HG03575 (cell line): ENCODE measurements around the gene SPIRE2.
"Not testable (repeated sequence)": the region's sequence is repeated elsewhere in the genome, so short reads cannot be mapped to it uniquely, and the experiment has no call there.

Experiments
- ATAC-seq: cut with Tn5 transposase; IDR thresholded peaks from one replicate; pipeline ENCODE4 v1.9.1; 2021; ENCODE audit not compliant: unreplicated experiment, insufficient number of reproducible peaks, low FRiP score; ENCODE audit errors: extremely low read depth

The SPIRE2 gene

GRCh38 chr16:89907055-89907814 is 79.0 kb downstream of the SPIRE2 start:
- ATAC-seq: no peak

- no peak for ATAC-seq
Observed at GRCh38 chr16:89908236-89908635, 80.0 kb downstream of the SPIRE2 start.

GRCh38 chr16:89909777-89910716 is 81.8 kb downstream of the SPIRE2 start:
- no peak for ATAC-seq

DNA sequence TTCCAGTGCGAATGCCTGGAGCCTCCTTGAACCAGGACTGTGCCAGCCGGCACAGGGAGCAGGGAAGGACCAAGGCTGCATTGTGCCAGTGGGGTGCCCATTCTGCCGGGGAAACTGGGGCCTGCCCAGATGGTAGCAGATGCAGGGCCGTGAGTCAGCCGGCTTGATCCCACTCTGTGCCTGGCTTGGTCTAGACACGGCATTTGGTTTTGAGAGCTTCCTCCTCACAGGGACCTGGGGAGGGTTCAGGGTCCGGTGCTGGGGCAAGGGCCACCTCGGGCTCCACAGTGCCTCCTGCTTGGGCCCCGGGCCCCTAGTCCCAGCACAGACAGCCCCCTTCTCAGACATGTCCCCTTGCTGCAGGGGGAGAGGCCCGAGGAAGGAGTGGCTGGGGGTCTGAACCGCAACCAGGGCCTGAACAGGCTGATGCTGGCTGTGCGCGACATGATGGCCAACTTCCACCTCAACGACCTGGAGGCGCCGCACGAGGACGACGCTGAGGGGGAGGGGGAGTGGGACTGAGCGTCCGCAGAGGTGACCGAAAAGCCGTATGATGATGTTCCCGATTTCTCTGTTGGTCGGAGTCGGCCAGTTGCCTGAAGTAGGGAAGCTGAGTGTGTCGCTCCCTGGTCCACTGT is 82.6 kb downstream of the SPIRE2 start:
- no peak for ATAC-seq

DNA sequence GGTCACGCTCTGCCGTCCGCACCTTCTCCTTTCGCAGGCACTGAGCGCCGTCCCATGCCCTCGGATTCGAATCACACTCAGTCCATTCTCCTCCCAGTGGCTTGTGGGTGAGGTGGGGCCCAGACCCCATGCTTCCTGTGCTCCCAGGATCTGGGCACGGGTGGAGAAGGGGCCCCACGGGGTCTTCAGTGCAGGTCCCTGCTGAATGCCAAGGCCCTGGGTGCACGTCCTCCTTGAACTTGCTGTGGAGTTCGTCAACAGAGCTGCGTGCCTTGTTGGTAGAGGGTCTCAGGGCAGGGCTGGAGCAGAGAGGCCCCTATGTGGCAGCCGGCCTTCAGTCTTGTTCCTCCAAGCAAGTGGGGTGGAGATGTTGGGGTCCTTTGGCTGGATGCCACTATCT is 83.1 kb downstream of the SPIRE2 start:
- ATAC-seq: no peak

DNA sequence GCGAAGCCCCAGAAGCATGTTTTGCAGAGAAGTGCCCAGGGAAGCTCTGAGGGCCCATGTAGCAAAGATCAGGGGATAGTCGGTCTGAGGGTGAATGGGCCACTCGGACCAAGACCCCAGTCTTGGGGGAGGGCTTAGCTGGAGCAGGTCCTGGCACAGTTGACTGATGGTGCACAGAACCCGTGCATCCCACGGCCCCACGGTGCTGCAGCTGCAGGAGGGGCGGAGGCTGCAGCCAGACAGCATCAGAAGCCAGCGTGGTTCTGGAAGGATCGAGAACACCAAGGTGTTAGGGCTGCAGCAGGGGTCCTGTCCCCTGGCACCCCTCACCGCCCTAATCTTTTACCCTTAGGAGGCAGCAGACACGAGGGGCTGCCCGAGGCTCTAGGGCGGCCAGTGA is 83.9 kb downstream of the SPIRE2 start:
- no peak for ATAC-seq

DNA sequence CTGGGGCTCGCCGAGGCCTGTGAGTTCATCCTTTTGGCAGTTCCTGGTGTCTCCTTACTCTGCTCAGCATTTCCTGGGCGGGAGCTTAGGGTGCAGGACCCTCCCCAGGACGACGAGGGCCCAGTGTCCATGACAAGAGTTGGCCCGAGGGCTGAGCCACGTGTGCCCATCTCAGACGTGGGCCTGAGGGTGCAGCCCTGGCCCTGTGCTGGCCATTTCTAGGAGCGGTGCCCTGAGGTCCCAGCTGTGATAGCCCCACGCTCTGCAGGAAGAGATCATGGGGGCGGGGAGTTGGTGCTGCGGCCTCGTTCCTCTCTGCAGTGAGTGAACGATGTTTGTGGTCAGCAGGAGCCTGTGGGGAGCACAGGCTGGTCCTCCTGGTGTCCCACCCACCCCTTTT is 84.4 kb downstream of the SPIRE2 start:
- no peak for ATAC-seq

DNA sequence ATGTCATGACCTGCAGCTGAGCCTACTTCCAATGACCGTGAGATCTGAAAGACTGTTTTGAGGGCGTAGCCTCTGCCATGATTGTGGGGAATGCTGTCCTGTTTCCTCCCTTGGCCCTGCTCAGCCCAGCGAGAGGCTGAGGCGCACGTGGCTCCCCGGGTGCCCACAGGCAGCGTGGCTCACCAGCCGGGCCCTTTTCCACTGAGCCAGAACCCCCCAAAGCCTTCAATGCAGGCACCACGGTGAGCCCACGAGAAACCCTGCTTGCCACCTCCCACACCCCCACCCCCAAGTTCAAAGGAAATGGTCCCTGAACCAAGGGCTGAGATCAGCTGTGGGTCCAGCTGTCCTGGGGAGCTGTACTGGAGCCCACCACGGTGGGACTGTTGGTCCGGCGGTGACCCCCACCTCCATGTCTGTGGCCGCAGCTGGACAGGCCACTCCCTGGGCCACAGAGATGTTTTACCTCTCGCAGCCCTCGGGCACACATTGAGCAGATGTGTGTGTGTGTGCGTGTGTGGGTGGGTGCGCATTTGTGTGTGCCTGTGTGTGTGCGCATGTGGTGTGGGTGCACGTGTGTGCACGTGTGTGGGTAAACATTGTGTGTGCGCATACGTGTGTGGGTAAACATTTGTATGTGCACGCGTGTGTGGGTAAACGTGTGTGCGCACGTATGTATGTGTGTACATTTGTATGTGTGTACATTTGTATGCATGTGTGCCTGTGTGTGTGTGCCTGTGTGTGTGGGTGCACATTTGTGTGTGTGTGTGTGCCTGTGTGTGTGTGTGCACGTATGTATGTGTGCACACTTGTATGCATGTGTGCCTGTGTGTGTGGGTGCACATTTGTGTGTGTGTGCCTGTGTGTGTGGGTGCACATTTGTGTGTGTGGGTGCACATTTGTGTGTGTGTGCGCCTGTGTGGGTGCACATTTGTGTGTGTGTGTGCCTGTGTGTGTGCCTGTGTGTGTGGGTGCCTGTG is 85.4 kb downstream of the SPIRE2 start:
- ATAC-seq: no peak

DNA sequence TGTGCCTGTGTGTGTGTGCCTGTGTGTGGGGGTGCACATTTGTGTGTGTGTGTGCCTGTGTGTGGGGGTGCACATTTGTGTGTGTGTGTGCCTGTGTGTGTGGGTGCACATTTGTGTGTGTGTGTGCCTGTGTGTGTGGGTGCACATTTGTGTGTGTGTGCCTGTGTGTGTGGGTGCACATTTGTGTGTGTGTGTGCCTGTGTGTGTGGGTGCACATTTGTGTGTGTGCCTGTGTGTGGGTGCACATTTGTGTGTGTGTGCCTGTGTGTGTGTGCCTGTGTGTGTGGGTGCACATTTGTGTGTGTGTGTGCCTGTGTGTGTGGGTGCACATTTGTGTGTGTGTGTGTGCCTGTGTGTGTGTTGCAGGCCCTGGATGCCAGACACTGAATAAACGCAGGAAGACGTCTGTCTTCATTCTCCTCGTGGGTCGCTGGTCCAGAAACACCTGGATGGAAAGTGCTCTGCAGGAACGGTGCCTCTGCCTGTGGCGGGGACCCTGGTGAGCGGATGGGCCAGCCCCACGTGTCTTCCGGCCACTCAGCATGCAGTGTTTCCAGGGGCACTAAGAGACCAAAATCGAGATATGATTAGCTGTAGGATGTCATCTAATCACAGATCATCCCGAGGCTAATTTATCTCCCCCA is 86.5 kb downstream of the SPIRE2 start:
- not testable (repeated sequence) for ATAC-seq

DNA sequence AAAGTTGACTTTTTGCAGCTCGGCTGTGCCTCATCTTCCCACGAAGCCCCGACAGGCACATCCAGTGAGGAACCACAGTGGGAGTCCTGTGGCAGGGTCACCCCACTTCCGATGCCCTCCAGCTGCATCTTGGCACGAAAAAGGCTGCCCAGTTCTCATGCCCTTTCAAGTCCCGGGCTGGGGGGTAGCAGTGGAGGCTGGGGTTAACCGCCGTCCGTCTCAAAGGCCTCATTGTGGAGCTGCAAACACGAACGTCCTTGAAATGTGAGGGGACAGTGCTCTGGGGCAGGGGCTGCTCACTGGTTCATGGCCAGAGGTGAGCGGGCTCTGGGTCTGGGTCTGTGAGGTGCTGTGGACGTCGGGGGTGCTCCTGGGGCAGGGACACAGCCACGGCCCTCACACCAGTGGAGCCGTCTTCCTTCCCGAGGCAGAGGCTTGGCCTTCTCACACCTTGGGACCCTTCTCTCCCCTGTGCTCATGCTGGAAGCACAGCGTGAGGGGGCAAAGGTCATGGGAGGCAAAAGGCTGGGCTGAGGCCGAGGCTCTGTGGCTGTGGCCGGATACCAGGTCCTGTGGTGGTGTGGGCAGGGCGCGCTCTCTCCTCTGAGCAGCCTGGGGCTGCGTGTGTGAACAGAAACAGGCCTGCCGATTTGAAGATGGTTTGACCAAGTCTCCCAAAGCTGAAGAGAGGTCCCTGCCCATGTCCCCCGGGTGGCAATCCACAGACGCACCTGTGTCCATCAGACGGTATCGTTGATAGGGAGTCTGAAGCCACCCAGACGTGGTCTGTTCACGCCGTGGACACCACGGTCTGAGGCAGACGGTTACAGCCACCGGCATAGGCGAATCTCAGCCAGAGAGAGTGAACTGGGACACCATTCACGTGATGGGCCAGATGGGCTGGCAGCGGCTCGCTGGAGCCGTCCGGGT is 87.3 kb downstream of the SPIRE2 start:
- no peak for ATAC-seq

DNA sequence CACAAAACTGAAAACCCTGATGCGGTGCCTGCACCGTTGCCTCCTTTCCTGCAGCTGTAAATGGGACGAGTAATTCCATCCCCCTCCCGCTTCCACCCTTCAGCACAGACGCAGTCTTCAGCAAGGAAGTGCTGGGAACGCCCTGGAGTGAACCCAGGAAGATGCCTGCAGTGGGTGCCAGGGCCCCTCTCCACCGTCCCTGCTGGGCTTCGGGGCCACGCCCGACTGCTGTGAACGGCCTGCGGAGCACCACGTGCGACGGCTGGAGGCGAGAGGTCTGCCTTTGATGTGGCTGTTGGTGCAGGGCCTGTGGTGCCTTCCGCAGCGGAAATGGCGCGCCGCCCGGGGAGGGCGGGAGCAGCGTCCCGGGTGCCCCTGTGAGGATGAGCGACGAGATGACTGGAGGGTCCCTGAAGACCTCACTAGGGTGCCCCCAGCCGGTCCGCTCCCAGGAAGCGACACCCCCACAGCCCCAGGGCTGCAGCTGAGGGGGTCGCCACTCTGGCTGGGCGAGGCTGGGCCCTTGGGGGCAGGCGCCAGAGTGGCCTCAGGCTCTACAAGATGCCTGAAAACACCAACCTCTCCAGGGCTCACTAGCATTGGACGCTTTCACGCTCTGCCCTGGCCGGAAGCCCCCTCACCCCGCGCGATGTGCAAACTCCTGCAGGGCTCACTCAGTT is 89.6 kb downstream of the SPIRE2 start:
- no peak for ATAC-seq

GRCh38 chr16:89918453-89919347 is 90.4 kb downstream of the SPIRE2 start, which contains the start of gene MC1R:
TSS of gene MC1R (plus strand) at chr16:89918862. CDS start at chr16:89919259, 397 bp downstream.
- no peak for ATAC-seq

GRCh38 chr16:89919535-89920406 is 91.5 kb downstream of the SPIRE2 start:
- no peak for ATAC-seq

DNA sequence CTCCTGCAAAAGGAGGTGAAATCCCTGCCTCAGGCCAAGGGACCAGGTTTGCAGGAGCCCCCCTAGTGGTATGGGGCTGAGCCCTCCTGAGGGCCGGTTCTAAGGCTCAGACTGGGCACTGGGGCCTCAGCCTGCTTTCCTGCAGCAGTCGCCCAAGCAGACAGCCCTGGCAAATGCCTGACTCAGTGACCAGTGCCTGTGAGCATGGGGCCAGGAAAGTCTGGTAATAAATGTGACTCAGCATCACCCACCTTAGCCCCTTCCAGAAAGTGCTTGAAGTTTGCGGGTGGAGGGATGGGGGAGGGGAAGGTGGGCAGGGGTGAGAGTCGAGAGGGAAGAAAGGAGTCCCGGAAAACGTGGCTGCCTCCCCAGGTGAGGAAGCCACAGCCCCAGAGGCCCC is 92.4 kb downstream of the SPIRE2 start:
- no peak for ATAC-seq
